Osteocyte (in vitro differentiated cells): ENCODE data around the gene TRDN. TPM values are rescaled to one million over a fixed set of nuclear protein-coding genes. Genes with fewer than 3 reads are reported as not detected.

Experiments
- DNase-seq: peaks from one replicate; pipeline ENCODE4 v3.0.0; 2021; ENCODE audit warnings: mixed read lengths; ENCODE audit not compliant: unreplicated experiment; ENCODE audit errors: extremely low spot score
- H3K27ac Mint-ChIP-seq: one replicate; pipeline ENCODE4 v1.8.0; 2021; ENCODE audit warnings: mild to moderate bottlenecking, mixed read lengths; ENCODE audit not compliant: unreplicated experiment
- H3K27me3 Mint-ChIP-seq: one replicate; pipeline ENCODE4 v1.8.0; 2021; ENCODE audit warnings: mixed read lengths; ENCODE audit not compliant: unreplicated experiment
- H3K36me3 Mint-ChIP-seq: one replicate; pipeline ENCODE4 v1.8.0; 2021; ENCODE audit warnings: mixed read lengths; ENCODE audit not compliant: unreplicated experiment
- H3K4me1 Mint-ChIP-seq: one replicate; pipeline ENCODE4 v1.8.0; 2021; ENCODE audit warnings: mixed read lengths; ENCODE audit not compliant: unreplicated experiment
- H3K4me3 Mint-ChIP-seq: one replicate; pipeline ENCODE4 v1.8.0; 2021; ENCODE audit warnings: mild to moderate bottlenecking, moderate library complexity, mixed read lengths; ENCODE audit not compliant: unreplicated experiment
- H3K9me3 Mint-ChIP-seq: one replicate; pipeline ENCODE4 v1.8.0; 2021; ENCODE audit warnings: mixed read lengths; ENCODE audit not compliant: unreplicated experiment
- total RNA-seq: library from RNA; stranded (reverse); gene quantifications from 2 replicates; pipeline ENCODE4 v1.2.1, GENCODE V29; 2021
- TF ChIP-seq, protein P1 (sequence below): fragments of 200-600 bp; sonication (generic); IDR thresholded peaks from 2 replicates; pipeline ENCODE4 v1.5.0; 2021; ENCODE audit warnings: antibody characterized with exemption, mild to moderate bottlenecking, moderate library complexity

The TRDN gene
- total RNA-seq, 1 donor from 2014 or later, result not detected

DNA sequence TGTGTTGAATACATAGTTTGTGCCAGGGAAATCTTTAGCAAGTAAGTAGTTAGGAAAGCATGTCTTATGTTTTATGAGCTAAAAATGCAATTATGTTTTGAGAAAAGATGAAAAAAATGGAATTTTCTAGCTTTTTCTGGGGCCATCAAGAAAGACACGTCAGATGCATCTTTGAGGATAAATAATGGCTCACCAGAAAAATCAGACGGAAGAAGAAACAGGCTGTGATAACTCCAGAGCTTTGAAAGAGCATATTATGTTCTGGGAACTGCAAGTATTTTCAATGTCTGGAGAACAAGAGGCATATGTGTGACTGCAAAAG lies 467.0 kb downstream of the TRDN start:
- H3K36me3 Mint-ChIP-seq, result no peaks in the 10 kb centered on the region
- no peak overlapping the region for H3K27ac Mint-ChIP-seq
- no peak for DNase-seq
- peaks cover 12% of the 10 kb centered on the region for H3K27me3 Mint-ChIP-seq
- no peaks in the 10 kb centered on the region for H3K9me3 Mint-ChIP-seq
- no peaks in the 10 kb centered on the region for H3K4me1 Mint-ChIP-seq
- H3K4me3 Mint-ChIP-seq, result no peak overlapping the region
- TF ChIP-seq, protein P1, sequence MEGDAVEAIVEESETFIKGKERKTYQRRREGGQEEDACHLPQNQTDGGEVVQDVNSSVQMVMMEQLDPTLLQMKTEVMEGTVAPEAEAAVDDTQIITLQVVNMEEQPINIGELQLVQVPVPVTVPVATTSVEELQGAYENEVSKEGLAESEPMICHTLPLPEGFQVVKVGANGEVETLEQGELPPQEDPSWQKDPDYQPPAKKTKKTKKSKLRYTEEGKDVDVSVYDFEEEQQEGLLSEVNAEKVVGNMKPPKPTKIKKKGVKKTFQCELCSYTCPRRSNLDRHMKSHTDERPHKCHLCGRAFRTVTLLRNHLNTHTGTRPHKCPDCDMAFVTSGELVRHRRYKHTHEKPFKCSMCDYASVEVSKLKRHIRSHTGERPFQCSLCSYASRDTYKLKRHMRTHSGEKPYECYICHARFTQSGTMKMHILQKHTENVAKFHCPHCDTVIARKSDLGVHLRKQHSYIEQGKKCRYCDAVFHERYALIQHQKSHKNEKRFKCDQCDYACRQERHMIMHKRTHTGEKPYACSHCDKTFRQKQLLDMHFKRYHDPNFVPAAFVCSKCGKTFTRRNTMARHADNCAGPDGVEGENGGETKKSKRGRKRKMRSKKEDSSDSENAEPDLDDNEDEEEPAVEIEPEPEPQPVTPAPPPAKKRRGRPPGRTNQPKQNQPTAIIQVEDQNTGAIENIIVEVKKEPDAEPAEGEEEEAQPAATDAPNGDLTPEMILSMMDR, result no peak

DNA sequence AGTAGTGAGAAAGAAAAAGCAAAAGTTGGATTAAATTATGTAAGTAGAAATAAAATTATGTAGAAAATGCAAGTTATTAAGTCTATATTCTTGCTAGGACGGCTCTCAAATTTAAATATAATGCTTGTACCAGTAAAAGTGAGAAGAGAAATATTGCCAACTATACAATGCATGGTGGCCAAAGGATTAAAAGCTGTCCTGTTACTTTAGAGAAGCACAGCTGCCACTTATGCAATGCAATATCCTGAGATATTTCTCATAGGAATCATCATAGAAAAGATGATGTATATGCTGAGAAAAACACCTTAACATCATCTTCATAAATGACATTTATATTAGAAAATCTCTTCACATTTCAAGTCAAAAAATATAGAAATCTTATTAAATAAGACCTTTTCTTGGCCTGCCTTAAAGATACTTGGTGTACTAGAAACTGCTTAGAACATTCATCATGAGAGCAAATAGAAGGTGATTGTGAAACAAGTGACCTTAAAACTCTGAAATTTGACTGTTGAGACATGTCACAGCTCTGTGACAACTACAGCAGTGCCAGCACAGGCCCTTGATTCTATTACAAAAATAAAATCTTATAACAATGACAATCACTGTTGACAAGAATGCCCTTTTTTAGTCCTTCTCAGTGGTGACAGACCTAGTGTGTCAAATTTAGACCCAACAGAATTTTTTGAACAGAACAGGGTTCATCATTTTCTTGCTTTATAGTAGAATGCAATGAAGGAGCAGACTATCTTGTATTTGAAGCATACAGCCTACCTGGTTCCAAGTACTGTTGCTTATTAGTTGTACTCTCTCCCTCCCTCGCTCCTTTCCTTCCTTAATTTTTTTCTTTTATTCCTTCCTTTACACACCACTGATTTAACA lies 467.6 kb downstream of the TRDN start:
- Mint-ChIP-seq H3K4me1 (no peaks in the 10 kb centered on the region), H3K4me3 (no peak overlapping the region), H3K27me3 (peaks cover 12% of the 10 kb centered on the region), H3K27ac (no peak overlapping the region), H3K9me3 (no peaks in the 10 kb centered on the region), H3K36me3 (no peaks in the 10 kb centered on the region)
- DNase-seq, result no peak
- TF ChIP-seq, protein P1, result no peak

DNA sequence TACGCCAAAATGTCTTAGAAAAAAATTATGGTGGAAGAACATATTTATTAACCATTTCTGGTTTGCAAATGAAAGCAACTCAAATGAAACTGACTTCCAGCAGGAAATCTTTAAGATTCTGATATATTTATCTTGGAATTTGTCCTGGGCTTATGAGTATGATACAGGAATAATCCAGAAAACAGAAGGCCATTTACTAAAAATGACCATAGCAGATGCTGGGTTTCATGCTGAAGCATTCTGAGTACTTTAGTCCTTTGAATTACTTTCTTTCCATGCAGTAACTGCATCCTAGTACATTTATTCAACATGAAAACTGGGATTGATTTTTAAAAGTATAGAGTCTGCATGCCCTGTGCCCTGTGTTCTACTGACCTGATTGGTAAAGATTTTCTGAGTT lies 468.3 kb downstream of the TRDN start:
- no peak for DNase-seq
- Mint-ChIP-seq H3K27ac (no peak overlapping the region), H3K27me3 (peaks cover 9% of the 10 kb centered on the region), H3K4me3 (no peak overlapping the region), H3K9me3 (no peaks in the 10 kb centered on the region), H3K4me1 (no peaks in the 10 kb centered on the region), H3K36me3 (no peaks in the 10 kb centered on the region)
- TF ChIP-seq, protein P1, result no peak

Other genes with a start within 250 kb of the TRDN start
- 17.8 and 28.0 TPM in 2 replicates for gene NKAIN2, start 166.9 kb upstream of the TRDN start, total RNA-seq